ENCODE results near the gene EYA3. TPM values are rescaled to one million over a fixed set of nuclear protein-coding genes. Genes with fewer than 3 reads are reported as not detected.
A peak's percentile ranks its signal among the peaks of the same experiment; 100 is the strongest.

EYA3 gene
- total RNA-seq, 1 donor from 2014 or later = 22.1 TPM

DNA sequence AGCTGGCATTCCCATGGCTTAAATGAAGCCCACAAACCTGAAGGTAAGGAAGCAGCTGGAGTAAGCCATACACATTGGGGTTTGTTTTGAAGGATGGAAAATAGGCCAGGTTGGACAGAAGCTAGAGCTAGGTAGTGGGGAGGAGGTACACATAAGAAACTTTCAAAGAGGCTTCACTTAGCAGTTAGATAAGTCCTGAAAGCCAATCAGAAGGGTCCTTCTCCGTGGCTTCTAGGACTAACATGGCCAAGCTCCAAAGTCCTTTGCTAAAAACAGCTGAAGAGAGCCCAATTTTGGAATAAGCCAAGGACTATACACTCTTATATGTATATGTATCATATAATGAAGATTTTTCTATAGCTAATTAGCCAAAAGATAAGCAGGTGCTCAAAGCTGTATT is 1.8 kb downstream of the EYA3 start:
- H3K4me3 Mint-ChIP-seq (ENCODE audit: unreplicated experiment) = peak overlapping the region; percentile 100
- no peaks in the 10 kb centered on the region for H3K9me3 Mint-ChIP-seq (ENCODE audit: unreplicated experiment)
- H3K27me3 Mint-ChIP-seq (ENCODE audit: low read depth, unreplicated experiment) = no peaks in the 10 kb centered on the region

DNA sequence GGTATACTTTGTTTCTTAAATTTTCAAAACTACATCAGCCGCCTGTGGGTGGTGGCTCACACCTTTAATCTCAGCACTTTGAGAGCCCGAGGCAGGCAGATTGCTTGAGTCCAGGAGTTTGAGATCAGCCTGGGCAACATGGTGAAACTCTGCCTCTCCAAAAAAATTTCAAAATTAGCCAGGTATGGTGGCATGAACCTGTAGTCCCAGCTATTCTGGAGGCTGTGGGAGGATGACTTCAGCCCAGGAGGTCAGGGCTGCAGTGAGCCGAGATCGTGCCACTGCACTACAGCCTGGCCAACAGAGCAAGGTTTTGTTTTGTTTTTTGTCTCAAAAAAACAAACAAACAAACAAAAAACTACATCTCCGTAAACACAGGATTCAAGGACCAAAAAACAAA is 3.3 kb downstream of the EYA3 start:
- no peaks in the 10 kb centered on the region for H3K27me3 Mint-ChIP-seq (ENCODE audit: low read depth, unreplicated experiment)
- Histone ChIP-seq H3K27me3 (ENCODE audit: insufficient read depth, low read length) (no peaks in the 10 kb centered on the region), H3K9me3 (ENCODE audit: insufficient read depth, low read depth, low read length) (no peaks in the 10 kb centered on the region), H3K4me2 (ENCODE audit: low read length) (no peak overlapping the region), H4K20me1 (ENCODE audit: insufficient read depth, low read length) (peaks cover 26% of the 10 kb centered on the region), H3K79me2 (ENCODE audit: insufficient read depth, low read length) (peaks cover 79% of the 10 kb centered on the region), H3K9ac (ENCODE audit: low read length) (no peak overlapping the region), H2AFZ (ENCODE audit: low read depth, low read length) (no peak overlapping the region), H3K27ac (ENCODE audit: low read depth, low read length) (no peak overlapping the region), H3K4me1 (ENCODE audit: insufficient read depth, low read length) (no peaks in the 10 kb centered on the region), H3K36me3 (ENCODE audit: insufficient read depth, low read length) (peaks cover 2% of the 10 kb centered on the region), H3K4me3 (ENCODE audit: insufficient read depth, low read depth, low read length) (no peak overlapping the region)
- H3K9me3 Mint-ChIP-seq (ENCODE audit: unreplicated experiment) = no peaks in the 10 kb centered on the region
- no peak overlapping the region for H3K27ac Mint-ChIP-seq (ENCODE audit: unreplicated experiment)
- no peak overlapping the region for H3K4me3 Mint-ChIP-seq (ENCODE audit: unreplicated experiment)
- H3K4me1 Mint-ChIP-seq (ENCODE audit: low read depth, unreplicated experiment) = peaks cover 6% of the 10 kb centered on the region
- no peaks in the 10 kb centered on the region for H3K36me3 Mint-ChIP-seq (ENCODE audit: low read depth, unreplicated experiment)
- TF ChIP-seq CTCF (IDR thresholded peaks at IDR 0.05; ENCODE audit: insufficient read depth, low read depth, low read length) = no peak
- no peak for TF ChIP-seq EZH2 (IDR thresholded peaks at IDR 0.05; ENCODE audit: insufficient read depth, low read length)
- DNase-seq (ENCODE audit: low read depth) = no peak
- no peak for FAIRE-seq

More for the DNA sequence above, 1.8 kb downstream of the EYA3 start:
- TF ChIP-seq EZH2 (IDR thresholded peaks at IDR 0.05; ENCODE audit: insufficient read depth, low read length) (no peak), CTCF (IDR thresholded peaks at IDR 0.05; ENCODE audit: insufficient read depth, low read depth, low read length) (no peak)
- no peaks in the 10 kb centered on the region for H3K36me3 ChIP-seq (ENCODE audit: insufficient read depth, low read length)
- DNase-seq (ENCODE audit: low read depth) (no peak), FAIRE-seq (no peak)
- no peaks in the 10 kb centered on the region for H3K27me3 ChIP-seq (ENCODE audit: insufficient read depth, low read length)
- peaks cover 65% of the 10 kb centered on the region for H3K79me2 ChIP-seq (ENCODE audit: insufficient read depth, low read length)
- peaks cover 7% of the 10 kb centered on the region for H3K4me1 Mint-ChIP-seq (ENCODE audit: low read depth, unreplicated experiment)
- no peak overlapping the region for H2AFZ ChIP-seq (ENCODE audit: low read depth, low read length)
- H3K9ac ChIP-seq (ENCODE audit: low read length) = no peak overlapping the region
- H4K20me1 ChIP-seq (ENCODE audit: insufficient read depth, low read length) = peaks cover 26% of the 10 kb centered on the region
- no peak overlapping the region for H3K27ac ChIP-seq (ENCODE audit: low read depth, low read length)
- H3K36me3 Mint-ChIP-seq (ENCODE audit: low read depth, unreplicated experiment) = no peaks in the 10 kb centered on the region
- no peak overlapping the region for H3K27ac Mint-ChIP-seq (ENCODE audit: unreplicated experiment)
- no peaks in the 10 kb centered on the region for H3K4me1 ChIP-seq (ENCODE audit: insufficient read depth, low read length)
- no peaks in the 10 kb centered on the region for H3K9me3 ChIP-seq (ENCODE audit: insufficient read depth, low read depth, low read length)
- H3K4me2 ChIP-seq (ENCODE audit: low read length) = peak overlapping the region; percentile 86
- no peak overlapping the region for H3K4me3 ChIP-seq (ENCODE audit: insufficient read depth, low read depth, low read length)

- H3K27ac ChIP-seq (ENCODE audit: low read depth, low read length) = no peak overlapping the region
- H3K27me3 Mint-ChIP-seq (ENCODE audit: low read depth, unreplicated experiment) = no peaks in the 10 kb centered on the region
- H3K27me3 ChIP-seq (ENCODE audit: insufficient read depth, low read length) = no peaks in the 10 kb centered on the region
- FAIRE-seq (no peak), DNase-seq (ENCODE audit: low read depth) (no peak)
- no peak overlapping the region for H3K4me3 Mint-ChIP-seq (ENCODE audit: unreplicated experiment)
- H3K36me3 ChIP-seq (ENCODE audit: insufficient read depth, low read length) = peaks cover 2% of the 10 kb centered on the region
- no peak overlapping the region for H2AFZ ChIP-seq (ENCODE audit: low read depth, low read length)
- no peak overlapping the region for H3K27ac Mint-ChIP-seq (ENCODE audit: unreplicated experiment)
- no peaks in the 10 kb centered on the region for H3K9me3 ChIP-seq (ENCODE audit: insufficient read depth, low read depth, low read length)
- H3K79me2 ChIP-seq (ENCODE audit: insufficient read depth, low read length) = peaks cover 85% of the 10 kb centered on the region
- H3K4me3 ChIP-seq (ENCODE audit: insufficient read depth, low read depth, low read length) = no peak overlapping the region
- H3K4me1 ChIP-seq (ENCODE audit: insufficient read depth, low read length) = peaks cover 7% of the 10 kb centered on the region
- no peaks in the 10 kb centered on the region for H3K9me3 Mint-ChIP-seq (ENCODE audit: unreplicated experiment)
- no peak overlapping the region for H3K9ac ChIP-seq (ENCODE audit: low read length)
- H3K4me2 ChIP-seq (ENCODE audit: low read length) = no peak overlapping the region
- H4K20me1 ChIP-seq (ENCODE audit: insufficient read depth, low read length) = peaks cover 30% of the 10 kb centered on the region
- TF ChIP-seq EZH2 (IDR thresholded peaks at IDR 0.05; ENCODE audit: insufficient read depth, low read length) = no peak
- TF ChIP-seq CTCF (IDR thresholded peaks at IDR 0.05; ENCODE audit: insufficient read depth, low read depth, low read length) = no peak
- no peaks in the 10 kb centered on the region for H3K36me3 Mint-ChIP-seq (ENCODE audit: low read depth, unreplicated experiment)
- peaks cover 13% of the 10 kb centered on the region for H3K4me1 Mint-ChIP-seq (ENCODE audit: low read depth, unreplicated experiment)
Measured at GRCh38 chr1:28083876-28084275, 4.5 kb downstream of the EYA3 start.
